Forelimb muscle (tissue), 1 donor: Measurements from ENCODE around the gene USP17L15. TPM values are rescaled to one million over a fixed set of nuclear protein-coding genes. Genes with fewer than 3 reads are reported as not detected.
"Not testable (repeated sequence)": the region's sequence is repeated elsewhere in the genome, so short reads cannot be mapped to it uniquely, and the experiment has no call there.

Source experiments
- DNase-seq: peaks from one replicate; pipeline ENCODE4 v3.0.0-alpha.2; 2013; ENCODE audit warnings: low read depth
- polyA plus RNA-seq: library from polyadenylated mRNA; unstranded; fragments of 120-200 nt; gene quantifications from one replicate; pipeline ENCODE4 v1.2.1, GENCODE V29; 2013; ENCODE audit not compliant: insufficient read length

Gene USP17L15, protein sequence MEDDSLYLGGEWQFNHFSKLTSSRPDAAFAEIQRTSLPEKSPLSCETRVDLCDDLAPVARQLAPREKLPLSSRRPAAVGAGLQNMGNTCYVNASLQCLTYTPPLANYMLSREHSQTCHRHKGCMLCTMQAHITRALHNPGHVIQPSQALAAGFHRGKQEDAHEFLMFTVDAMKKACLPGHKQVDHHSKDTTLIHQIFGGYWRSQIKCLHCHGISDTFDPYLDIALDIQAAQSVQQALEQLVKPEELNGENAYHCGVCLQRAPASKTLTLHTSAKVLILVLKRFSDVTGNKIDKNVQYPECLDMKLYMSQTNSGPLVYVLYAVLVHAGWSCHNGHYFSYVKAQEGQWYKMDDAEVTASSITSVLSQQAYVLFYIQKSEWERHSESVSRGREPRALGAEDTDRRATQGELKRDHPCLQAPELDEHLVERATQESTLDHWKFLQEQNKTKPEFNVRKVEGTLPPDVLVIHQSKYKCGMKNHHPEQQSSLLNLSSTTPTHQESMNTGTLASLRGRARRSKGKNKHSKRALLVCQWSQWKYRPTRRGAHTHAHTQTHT
- polyA plus RNA-seq, result not detected

DNA sequence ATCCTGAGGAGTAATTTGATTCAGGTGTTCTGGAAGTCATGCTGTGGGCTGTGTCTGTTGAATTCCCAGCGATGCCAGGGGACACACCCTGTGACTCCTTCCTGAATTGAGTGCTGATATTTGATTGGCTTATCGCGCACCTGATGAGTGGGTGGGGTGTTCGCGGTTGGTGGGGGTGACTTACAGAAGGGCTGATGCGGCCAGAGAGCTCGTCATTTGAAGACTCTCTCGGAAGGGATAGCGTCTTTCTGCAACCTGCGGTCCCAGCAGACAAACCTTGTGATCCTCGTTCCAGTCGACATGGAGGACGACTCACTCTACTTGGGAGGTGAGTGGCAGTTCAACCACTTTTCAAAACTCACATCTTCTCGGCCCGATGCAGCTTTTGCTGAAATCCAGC, at the start of gene USP17L15:
TSS of gene USP17L15 (plus strand) at position 301 of the 400 bp plus-strand sequence. CDS start at position 301, 0 bp downstream.
- DNase-seq, result not testable (repeated sequence)

DNA sequence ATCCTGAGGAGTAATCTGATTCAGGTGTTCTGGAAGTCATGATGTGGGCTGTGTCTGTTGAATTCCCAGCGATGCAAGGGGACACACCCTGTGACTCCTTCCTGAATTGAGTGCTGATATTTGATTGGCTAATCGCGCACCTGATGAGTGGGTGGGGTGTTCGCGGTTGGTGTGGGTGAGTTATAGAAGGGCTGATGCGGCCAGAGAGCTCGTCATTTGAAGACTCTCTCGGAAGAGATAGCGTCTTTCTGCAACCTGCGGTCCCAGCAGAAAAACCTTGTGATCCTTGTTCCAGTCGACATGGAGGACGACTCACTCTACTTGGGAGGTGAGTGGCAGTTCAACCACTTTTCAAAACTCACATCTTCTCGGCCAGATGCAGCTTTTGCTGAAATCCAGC, 23.8 kb upstream of the USP17L15 start, which contains the start of gene USP17L10:
TSS of gene USP17L10 (plus strand) at position 301 of the 400 bp plus-strand sequence. CDS start at position 301, 0 bp downstream.
- not testable (repeated sequence) for DNase-seq

DNA sequence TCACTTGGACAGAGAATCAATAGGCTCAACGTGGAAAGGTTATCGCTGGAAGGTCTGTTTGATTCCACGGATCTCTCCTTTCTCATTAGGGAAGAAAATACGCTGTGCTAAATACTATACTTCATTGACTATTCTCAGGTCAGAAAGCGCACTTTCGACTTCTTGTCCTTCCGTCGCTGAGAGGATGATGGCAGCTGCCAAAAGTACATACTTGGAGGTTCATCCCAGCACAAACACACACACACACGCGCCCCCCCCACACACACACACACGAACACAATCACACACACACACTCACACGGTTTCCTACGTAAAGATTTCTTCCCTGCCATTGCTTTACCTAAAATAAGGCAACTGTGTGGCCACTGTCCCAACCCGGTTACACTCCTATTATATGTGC, 19.5 kb upstream of the USP17L15 start:
- DNase-seq, result not testable (repeated sequence)

DNA sequence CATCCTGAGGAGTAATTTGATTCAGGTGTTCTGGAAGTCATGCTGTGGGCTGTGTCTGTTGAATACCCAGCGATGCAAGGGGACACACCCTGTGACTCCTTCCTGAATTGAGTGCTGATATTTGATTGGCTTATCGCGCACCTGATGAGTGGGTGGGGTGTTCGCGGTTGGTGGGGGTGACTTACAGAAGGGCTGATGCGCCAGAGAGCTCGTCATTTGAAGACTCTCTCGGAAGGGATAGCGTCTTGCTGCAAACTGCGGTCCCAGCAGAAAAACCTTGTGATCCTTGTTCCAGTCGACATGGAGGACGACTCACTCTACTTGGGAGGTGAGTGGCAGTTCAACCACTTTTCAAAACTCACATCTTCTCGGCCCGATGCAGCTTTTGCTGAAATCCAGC, 19.1 kb upstream of the USP17L15 start, which contains the start of gene USP17L11:
TSS of gene USP17L11 (plus strand) at position 301 of the 400 bp plus-strand sequence. CDS start at position 301, 0 bp downstream.
- DNase-seq, result not testable (repeated sequence)

DNA sequence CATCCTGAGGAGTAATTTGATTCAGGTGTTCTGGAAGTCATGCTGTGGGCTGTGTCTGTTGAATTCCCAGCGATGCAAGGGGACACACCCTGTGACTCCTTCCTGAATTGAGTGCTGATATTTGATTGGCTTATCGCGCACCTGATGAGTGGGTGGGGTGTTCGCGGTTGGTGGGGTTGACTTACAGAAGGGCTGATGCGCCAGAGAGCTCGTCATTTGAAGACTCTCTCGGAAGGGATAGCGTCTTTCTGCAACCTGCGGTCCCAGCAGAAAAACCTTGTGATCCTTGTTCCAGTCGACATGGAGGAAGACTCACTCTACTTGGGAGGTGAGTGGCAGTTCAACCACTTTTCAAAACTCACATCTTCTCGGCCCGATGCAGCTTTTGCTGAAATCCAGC, 14.3 kb upstream of the USP17L15 start, which contains the start of gene USP17L12:
TSS of gene USP17L12 (plus strand) at position 301 of the 400 bp plus-strand sequence. CDS start at position 301, 0 bp downstream.
- DNase-seq, result not testable (repeated sequence)

DNA sequence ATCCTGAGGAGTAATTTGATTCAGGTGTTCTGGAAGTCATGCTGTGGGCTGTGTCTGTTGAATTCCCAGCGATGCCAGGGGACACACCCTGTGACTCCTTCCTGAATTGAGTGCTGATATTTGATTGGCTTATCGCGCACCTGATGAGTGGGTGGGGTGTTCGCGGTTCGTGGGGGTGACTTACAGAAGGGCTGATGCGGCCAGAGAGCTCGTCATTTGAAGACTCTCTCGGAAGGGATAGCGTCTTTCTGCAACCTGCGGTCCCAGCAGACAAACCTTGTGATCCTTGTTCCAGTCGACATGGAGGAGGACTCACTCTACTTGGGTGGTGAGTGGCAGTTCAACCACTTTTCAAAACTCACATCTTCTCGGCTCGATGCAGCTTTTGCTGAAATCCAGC, 9.6 kb upstream of the USP17L15 start, which contains the start of gene USP17L13:
TSS of gene USP17L13 (plus strand) at position 301 of the 400 bp plus-strand sequence. CDS start at position 301, 0 bp downstream.
- DNase-seq, result not testable (repeated sequence)

DNA sequence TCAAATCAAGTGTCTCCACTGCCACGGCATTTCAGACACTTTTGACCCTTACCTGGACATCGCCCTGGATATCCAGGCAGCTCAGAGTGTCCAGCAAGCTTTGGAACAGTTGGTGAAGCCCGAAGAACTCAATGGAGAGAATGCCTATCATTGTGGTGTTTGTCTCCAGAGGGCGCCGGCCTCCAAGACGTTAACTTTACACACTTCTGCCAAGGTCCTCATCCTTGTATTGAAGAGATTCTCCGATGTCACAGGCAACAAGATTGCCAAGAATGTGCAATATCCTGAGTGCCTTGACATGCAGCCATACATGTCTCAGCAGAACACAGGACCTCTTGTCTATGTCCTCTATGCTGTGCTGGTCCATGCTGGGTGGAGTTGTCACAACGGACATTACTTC, 3.9 kb upstream of the USP17L15 start:
- not testable (repeated sequence) for DNase-seq

DNA sequence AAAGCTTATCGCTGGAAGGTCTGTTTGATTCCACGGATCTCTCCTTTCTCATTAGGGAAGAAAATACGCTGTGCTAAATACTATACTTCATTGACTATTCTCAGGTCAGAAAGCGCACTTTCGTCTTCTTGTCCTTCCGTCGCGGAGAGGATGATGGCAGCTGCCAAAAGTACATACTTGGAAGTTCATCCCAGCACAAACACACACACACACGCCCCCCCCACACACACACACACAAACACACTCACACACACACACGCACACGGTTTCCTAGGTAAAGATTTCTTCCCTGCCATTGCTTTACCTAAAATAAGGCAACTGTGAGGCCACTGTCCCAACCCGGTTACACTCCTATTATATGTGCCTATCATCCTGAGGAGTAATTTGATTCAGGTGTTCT, 4.3 kb downstream of the USP17L15 start:
- not testable (repeated sequence) for DNase-seq

DNA sequence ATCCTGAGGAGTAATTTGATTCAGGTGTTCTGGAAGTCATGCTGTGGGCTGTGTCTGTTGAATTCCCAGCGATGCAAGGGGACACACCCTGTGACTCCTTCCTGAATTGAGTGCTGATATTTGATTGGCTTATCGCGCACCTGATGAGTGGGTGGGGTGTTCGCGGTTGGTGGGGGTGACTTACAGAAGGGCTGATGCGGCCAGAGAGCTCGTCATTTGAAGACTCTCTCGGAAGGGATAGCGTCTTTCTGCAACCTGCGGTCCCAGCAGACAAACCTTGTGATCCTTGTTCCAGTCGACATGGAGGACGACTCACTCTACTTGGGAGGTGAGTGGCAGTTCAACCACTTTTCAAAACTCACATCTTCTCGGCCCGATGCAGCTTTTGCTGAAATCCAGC, 9.4 kb downstream of the USP17L15 start, which contains the start of gene USP17L17:
TSS of gene USP17L17 (plus strand) at position 301 of the 400 bp plus-strand sequence. CDS start at position 301, 0 bp downstream.
- not testable (repeated sequence) for DNase-seq

DNA sequence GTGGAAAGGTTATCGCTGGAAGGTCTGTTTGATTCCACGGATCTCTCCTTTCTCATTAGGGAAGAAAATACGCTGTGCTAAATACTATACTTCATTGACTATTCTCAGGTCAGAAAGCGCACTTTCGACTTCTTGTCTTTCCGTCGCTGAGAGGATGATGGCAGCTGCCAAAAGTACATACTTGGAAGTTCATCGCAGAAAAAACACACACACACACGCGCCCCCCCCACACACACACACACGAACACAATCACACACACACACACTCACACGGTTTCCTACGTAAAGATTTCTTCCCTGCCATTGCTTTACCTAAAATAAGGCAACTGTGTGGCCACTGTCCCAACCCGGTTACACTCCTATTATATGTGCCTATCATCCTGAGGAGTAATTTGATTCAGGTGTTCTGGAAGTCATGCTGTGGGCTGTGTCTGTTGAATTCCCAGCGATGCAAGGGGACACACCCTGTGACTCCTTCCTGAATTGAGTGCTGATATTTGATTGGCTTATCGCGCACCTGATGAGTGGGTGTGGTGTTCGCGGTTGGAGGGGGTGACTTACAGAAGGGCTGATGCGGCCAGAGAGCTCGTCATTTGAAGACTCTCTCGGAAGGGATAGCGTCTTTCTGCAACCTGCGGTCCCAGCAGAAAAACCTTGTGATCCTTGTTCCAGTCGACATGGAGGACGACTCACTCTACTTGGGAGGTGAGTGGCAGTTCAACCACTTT, 13.9 kb downstream of the USP17L15 start, which contains the start of gene USP17L18:
TSS of gene USP17L18 (plus strand) at position 678 of the 728 bp plus-strand sequence. CDS start at position 678, 0 bp downstream.
- not testable (repeated sequence) for DNase-seq

DNA sequence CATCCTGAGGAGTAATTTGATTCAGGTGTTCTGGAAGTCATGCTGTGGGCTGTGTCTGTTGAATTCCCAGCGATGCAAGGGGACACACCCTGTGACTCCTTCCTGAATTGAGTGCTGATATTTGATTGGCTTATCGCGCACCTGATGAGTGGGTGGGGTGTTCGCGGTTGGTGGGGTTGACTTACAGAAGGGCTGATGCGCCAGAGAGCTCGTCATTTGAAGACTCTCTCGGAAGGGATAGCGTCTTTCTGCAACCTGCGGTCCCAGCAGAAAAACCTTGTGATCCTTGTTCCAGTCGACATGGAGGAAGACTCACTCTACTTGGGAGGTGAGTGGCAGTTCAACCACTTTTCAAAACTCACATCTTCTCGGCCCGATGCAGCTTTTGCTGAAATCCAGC, 18.9 kb downstream of the USP17L15 start, which contains the start of gene USP17L19:
TSS of gene USP17L19 (plus strand) at position 301 of the 400 bp plus-strand sequence. CDS start at position 301, 0 bp downstream.
- not testable (repeated sequence) for DNase-seq

DNA sequence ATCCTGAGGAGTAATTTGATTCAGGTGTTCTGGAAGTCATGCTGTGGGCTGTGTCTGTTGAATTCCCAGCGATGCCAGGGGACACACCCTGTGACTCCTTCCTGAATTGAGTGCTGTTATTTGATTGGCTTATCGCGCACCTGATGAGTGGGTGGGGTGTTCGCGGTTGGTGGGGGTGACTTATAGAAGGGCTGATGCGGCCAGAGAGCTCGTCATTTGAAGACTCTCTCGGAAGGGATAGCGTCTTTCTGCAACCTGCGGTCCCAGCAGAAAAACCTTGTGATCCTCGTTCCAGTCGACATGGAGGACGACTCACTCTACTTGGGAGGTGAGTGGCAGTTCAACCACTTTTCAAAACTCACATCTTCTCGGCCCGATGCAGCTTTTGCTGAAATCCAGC, 23.6 kb downstream of the USP17L15 start, which contains the start of gene USP17L20:
TSS of gene USP17L20 (plus strand) at position 301 of the 400 bp plus-strand sequence. CDS start at position 301, 0 bp downstream.
- DNase-seq, result not testable (repeated sequence)

DNA sequence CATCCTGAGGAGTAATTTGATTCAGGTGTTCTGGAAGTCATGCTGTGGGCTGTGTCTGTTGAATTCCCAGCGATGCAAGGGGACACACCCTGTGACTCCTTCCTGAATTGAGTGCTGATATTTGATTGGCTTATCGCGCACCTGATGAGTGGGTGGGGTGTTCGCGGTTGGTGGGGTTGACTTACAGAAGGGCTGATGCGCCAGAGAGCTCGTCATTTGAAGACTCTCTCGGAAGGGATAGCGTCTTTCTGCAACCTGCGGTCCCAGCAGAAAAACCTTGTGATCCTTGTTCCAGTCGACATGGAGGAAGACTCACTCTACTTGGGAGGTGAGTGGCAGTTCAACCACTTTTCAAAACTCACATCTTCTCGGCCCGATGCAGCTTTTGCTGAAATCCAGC, 28.4 kb downstream of the USP17L15 start, which contains the start of gene USP17L21:
TSS of gene USP17L21 (plus strand) at position 301 of the 400 bp plus-strand sequence. CDS start at position 301, 0 bp downstream.
- not testable (repeated sequence) for DNase-seq

DNA sequence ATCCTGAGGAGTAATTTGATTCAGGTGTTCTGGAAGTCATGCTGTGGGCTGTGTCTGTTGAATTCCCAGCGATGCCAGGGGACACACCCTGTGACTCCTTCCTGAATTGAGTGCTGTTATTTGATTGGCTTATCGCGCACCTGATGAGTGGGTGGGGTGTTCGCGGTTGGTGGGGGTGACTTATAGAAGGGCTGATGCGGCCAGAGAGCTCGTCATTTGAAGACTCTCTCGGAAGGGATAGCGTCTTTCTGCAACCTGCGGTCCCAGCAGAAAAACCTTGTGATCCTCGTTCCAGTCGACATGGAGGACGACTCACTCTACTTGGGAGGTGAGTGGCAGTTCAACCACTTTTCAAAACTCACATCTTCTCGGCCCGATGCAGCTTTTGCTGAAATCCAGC, 33.1 kb downstream of the USP17L15 start, which contains the start of gene USP17L22:
TSS of gene USP17L22 (plus strand) at position 301 of the 400 bp plus-strand sequence. CDS start at position 301, 0 bp downstream.
- DNase-seq, result not testable (repeated sequence)

DNA sequence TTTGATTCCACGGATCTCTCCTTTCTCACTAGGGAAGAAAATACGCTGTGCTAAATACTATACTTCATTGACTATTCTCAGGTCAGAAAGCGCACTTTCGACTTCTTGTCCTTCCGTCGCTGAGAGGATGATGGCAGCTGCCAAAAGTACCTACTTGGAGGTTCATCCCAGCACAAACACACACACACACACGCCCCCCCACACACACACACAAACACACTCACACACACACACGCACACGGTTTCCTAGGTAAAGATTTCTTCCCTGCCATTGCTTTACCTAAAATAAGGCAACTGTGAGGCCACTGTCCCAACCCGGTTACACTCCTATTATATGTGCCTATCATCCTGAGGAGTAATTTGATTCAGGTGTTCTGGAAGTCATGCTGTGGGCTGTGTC, 37.5 kb downstream of the USP17L15 start:
- DNase-seq, result not testable (repeated sequence)

Other genes with a start within 250 kb of the USP17L15 start
- 0.06 TPM for gene FAM90A26, start 64.0 kb upstream of the USP17L15 start, polyA plus RNA-seq
- gene USP17L10, start 23.7 kb upstream of the USP17L15 start, polyA plus RNA-seq, result not detected
- gene USP17L11, start 19.0 kb upstream of the USP17L15 start, polyA plus RNA-seq, result not detected
- not detected for gene USP17L12, start 14.2 kb upstream of the USP17L15 start, polyA plus RNA-seq
- gene USP17L13, start 9.5 kb upstream of the USP17L15 start, polyA plus RNA-seq, result not detected
- not detected for gene USP17L17, start 9.5 kb downstream of the USP17L15 start, polyA plus RNA-seq
- not detected for gene USP17L18, start 14.2 kb downstream of the USP17L15 start, polyA plus RNA-seq
- not detected for gene USP17L19, start 19.0 kb downstream of the USP17L15 start, polyA plus RNA-seq
- gene USP17L20, start 23.7 kb downstream of the USP17L15 start, polyA plus RNA-seq, result not detected
- not detected for gene USP17L21, start 28.5 kb downstream of the USP17L15 start, polyA plus RNA-seq
- gene USP17L22, start 33.2 kb downstream of the USP17L15 start, polyA plus RNA-seq, result not detected
- gene USP17L24, start 90.8 kb downstream of the USP17L15 start, polyA plus RNA-seq, result not detected
- gene USP17L25, start 95.5 kb downstream of the USP17L15 start, polyA plus RNA-seq, result not detected
- not detected for gene USP17L26, start 100.3 kb downstream of the USP17L15 start, polyA plus RNA-seq
- gene USP17L5, start 105.0 kb downstream of the USP17L15 start, polyA plus RNA-seq, result not detected
- not detected for gene USP17L27, start 109.8 kb downstream of the USP17L15 start, polyA plus RNA-seq
- not detected for gene USP17L28, start 114.5 kb downstream of the USP17L15 start, polyA plus RNA-seq
- gene USP17L29, start 119.3 kb downstream of the USP17L15 start, polyA plus RNA-seq, result not detected
- gene USP17L30, start 128.7 kb downstream of the USP17L15 start, polyA plus RNA-seq, result not detected
- gene DEFB131A, start 210.0 kb downstream of the USP17L15 start, polyA plus RNA-seq, result not detected